ENCODE results near the gene SUCLG1. TPM values are rescaled to one million over a fixed set of nuclear protein-coding genes. Genes with fewer than 3 reads are reported as not detected.

Gene SUCLG1
- total RNA-seq, 4 donors from 2014 or later, result 66.6 to 90.6 (median 78.0) TPM

DNA sequence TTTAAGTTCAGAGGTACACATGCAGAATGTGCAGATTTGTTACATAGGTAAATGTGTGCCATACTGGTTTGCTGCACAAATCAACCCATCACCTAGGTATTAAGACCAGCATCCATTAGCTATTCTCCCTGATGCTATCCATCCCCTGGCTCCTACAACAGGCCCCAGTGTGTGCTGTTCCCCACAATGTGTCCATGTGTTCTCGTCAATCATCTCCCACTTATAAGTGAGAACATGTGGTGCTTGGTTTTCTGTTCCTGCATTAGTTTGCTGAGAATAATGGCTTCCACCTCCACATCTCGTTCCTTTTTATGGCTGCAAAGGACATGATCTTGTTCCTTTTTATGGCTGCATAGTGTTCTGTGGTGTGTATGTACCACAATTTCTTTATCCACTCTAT, 75.8 kb downstream of the SUCLG1 start:
- Histone ChIP-seq H3K4me3 (no peak overlapping the region), H3K27ac (no peak overlapping the region), H3K27me3 (no peaks in the 10 kb centered on the region), H3K9me3 (no peaks in the 10 kb centered on the region), H3K4me1 (no peaks in the 10 kb centered on the region), H3K36me3 (no peaks in the 10 kb centered on the region)
- TF ChIP-seq POLR2A (IDR thresholded peaks at IDR 0.05), result no peak
- TF ChIP-seq, protein P1, sequence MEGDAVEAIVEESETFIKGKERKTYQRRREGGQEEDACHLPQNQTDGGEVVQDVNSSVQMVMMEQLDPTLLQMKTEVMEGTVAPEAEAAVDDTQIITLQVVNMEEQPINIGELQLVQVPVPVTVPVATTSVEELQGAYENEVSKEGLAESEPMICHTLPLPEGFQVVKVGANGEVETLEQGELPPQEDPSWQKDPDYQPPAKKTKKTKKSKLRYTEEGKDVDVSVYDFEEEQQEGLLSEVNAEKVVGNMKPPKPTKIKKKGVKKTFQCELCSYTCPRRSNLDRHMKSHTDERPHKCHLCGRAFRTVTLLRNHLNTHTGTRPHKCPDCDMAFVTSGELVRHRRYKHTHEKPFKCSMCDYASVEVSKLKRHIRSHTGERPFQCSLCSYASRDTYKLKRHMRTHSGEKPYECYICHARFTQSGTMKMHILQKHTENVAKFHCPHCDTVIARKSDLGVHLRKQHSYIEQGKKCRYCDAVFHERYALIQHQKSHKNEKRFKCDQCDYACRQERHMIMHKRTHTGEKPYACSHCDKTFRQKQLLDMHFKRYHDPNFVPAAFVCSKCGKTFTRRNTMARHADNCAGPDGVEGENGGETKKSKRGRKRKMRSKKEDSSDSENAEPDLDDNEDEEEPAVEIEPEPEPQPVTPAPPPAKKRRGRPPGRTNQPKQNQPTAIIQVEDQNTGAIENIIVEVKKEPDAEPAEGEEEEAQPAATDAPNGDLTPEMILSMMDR (IDR thresholded peaks at IDR 0.05), result no peak
- WGBS, 2 donors, result 72 to 73% methylated on average over 2 of the region's 2 CpGs
- no peak for DNase-seq
- intact Hi-C loops (cut with DNase I), result no loop called here

DNA sequence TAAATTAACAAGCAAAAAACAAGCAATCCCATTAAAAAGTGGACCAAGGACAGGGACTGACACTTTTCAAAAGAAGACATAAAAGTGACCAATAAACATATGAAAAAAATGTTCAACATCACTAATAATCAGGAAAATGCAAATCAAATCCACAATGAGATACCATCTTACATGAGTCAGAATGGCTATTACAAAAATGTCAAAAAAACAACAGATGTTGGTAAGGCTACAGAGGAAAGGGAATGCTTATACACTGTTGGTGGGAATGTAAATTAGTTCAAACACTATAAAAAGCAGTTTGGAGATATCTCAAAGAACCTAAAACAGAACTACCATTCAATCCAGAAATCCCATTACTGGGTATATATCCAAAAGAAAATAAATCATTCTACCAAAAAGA, 78.2 kb downstream of the SUCLG1 start:
- H3K4me3 ChIP-seq, result no peak overlapping the region
- no peak for TF ChIP-seq POLR2A (IDR thresholded peaks at IDR 0.05)
- TF ChIP-seq, protein P1 (IDR thresholded peaks at IDR 0.05), result no peak

DNA sequence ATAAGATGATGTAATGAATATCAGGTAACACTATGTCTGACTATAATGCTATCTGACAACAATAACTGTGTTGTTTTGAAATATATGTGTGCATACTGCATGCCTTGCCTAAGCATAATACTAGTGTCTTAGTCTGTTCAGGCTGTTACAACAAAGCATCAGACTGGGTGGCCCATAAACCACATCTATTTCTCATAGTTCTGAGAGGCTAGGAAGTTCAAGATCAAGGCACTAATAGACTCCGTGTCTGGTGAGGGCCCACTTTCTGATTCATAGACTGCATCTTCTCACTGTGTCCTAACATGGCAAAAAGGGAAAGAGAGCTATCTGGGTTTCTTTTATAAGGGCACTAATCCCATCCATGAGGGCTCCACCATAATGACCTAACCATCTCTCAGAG, 80.1 kb downstream of the SUCLG1 start:
- Histone ChIP-seq H3K4me3 (no peak overlapping the region), H3K27me3 (no peaks in the 10 kb centered on the region), H3K9me3 (no peaks in the 10 kb centered on the region), H3K27ac (no peak overlapping the region), H3K36me3 (no peaks in the 10 kb centered on the region), H3K4me1 (no peaks in the 10 kb centered on the region)
- WGBS, 2 donors, result 90 to 93% methylated on average over 1 of the region's 1 CpG
- intact Hi-C loops (cut with DNase I), result no loop called here
- DNase-seq, result no peak
- TF ChIP-seq POLR2A (IDR thresholded peaks at IDR 0.05), result no peak
- TF ChIP-seq, protein P1 (IDR thresholded peaks at IDR 0.05), result no peak

More for the DNA sequence above, 78.2 kb downstream of the SUCLG1 start:
- no peaks in the 10 kb centered on the region for H3K9me3 ChIP-seq
- H3K27ac ChIP-seq, result no peak overlapping the region
- H3K4me1 ChIP-seq, result no peaks in the 10 kb centered on the region
- H3K36me3 ChIP-seq, result no peaks in the 10 kb centered on the region
- H3K27me3 ChIP-seq, result no peaks in the 10 kb centered on the region
- intact Hi-C loops (cut with DNase I), result no loop called here
- no peak for DNase-seq

DNA sequence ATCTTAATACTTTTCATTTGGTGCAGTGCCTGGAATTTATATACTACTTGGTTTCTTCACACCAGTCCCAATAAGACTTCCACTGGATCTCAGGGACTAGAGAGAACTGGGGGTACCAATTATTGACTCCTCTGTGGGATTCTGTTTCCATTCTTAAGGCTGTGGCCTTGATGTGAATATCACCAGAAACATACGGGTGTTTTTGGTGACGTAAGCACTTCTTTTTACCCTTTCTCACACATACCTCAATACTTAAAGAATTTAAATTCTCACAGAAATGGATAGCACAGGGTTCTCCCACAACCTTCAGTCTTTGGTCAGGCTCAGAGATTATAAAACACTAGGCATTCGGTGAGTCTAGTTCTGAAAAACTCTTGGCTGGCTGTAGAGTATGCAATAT, 84.1 kb downstream of the SUCLG1 start:
- Histone ChIP-seq H3K27me3 (no peaks in the 10 kb centered on the region), H3K4me3 (no peak overlapping the region), H3K4me1 (no peaks in the 10 kb centered on the region), H3K9me3 (no peaks in the 10 kb centered on the region), H3K36me3 (no peaks in the 10 kb centered on the region), H3K27ac (no peak overlapping the region)
- TF ChIP-seq POLR2A (IDR thresholded peaks at IDR 0.05), result no peak
- TF ChIP-seq, protein P1 (IDR thresholded peaks at IDR 0.05), result no peak
- 93 to 98% methylated on average over 2 to 3 of the region's 3 CpGs for WGBS, 2 donors
- intact Hi-C loops (cut with DNase I), result no loop called here
- DNase-seq, result no peak

DNA sequence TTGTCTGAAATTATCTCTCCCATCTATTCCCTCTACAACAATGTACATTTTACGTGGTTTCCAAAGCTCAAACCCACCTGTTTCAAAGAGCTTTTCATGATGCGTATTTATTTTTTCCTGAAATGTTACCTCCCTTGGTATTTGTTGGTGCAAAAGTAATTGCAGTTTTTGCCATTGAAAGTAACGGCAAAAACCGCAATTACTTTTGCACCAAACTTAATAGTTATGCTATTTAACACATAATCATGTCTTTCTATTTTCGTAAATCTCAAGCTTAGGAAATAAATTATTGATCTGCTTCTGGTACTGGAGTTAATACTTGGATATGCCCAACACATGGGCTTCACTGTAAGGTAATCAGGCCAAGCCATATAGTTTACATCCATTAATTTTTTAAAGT, 85.2 kb downstream of the SUCLG1 start:
- Histone ChIP-seq H3K36me3 (no peaks in the 10 kb centered on the region), H3K27ac (no peak overlapping the region), H3K4me1 (no peaks in the 10 kb centered on the region), H3K4me3 (no peak overlapping the region), H3K27me3 (no peaks in the 10 kb centered on the region), H3K9me3 (no peaks in the 10 kb centered on the region)
- intact Hi-C loops (cut with DNase I), result no loop called here
- DNase-seq, result no peak
- WGBS, 2 donors, result 71 to 82% methylated on average over 5 of the region's 5 CpGs
- TF ChIP-seq, protein P1 (IDR thresholded peaks at IDR 0.05), result no peak
- TF ChIP-seq POLR2A (IDR thresholded peaks at IDR 0.05), result no peak

Other genes starting within 250 kb of the SUCLG1 start
- under 1 TPM in 3 of 4 donors, not detected in 1; 0.06 to 0.38 (median 0.13) TPM for gene DNAH6, start 57.2 kb upstream of the SUCLG1 start, total RNA-seq

Measured in esophagus squamous epithelium (tissue), 5 donors.